ENCODE results near the gene ANKRD40CL. TPM values are rescaled to one million over a fixed set of nuclear protein-coding genes. Genes with fewer than 3 reads are reported as not detected.

ANKRD40CL gene
- total RNA-seq, 1 donor from 2014 or later, result not detected

- Mint-ChIP-seq H3K36me3 (ENCODE audit: unreplicated experiment) (no peaks in the 10 kb centered on the region), H3K4me1 (ENCODE audit: low read depth, unreplicated experiment) (peaks cover 9% of the 10 kb centered on the region), H3K27ac (ENCODE audit: unreplicated experiment) (no peak overlapping the region), H3K27me3 (ENCODE audit: unreplicated experiment) (peaks cover 2% of the 10 kb centered on the region), H3K4me3 (ENCODE audit: unreplicated experiment) (no peak overlapping the region), H3K9me3 (ENCODE audit: unreplicated experiment) (peaks cover 2% of the 10 kb centered on the region)
- no peak for DNase-seq
- TF ChIP-seq CTCF (IDR thresholded peaks at IDR 0.05; ENCODE audit: partially characterized antibody, unreplicated experiment), result no peak
Observed at GRCh38 chr17:50792132-50792531, 24.8 kb upstream of the ANKRD40CL start.

- H3K4me1 Mint-ChIP-seq (ENCODE audit: low read depth, unreplicated experiment), result peaks cover 13% of the 10 kb centered on the region
- H3K9me3 Mint-ChIP-seq (ENCODE audit: unreplicated experiment), result peaks cover 3% of the 10 kb centered on the region
- H3K36me3 Mint-ChIP-seq (ENCODE audit: unreplicated experiment), result no peaks in the 10 kb centered on the region
- DNase-seq, result no peak
- no peak for TF ChIP-seq CTCF (IDR thresholded peaks at IDR 0.05; ENCODE audit: partially characterized antibody, unreplicated experiment)
- H3K4me3 Mint-ChIP-seq (ENCODE audit: unreplicated experiment), result no peak overlapping the region
- H3K27ac Mint-ChIP-seq (ENCODE audit: unreplicated experiment), result no peak overlapping the region
- peaks cover 2% of the 10 kb centered on the region for H3K27me3 Mint-ChIP-seq (ENCODE audit: unreplicated experiment)
Observed at GRCh38 chr17:50790618-50791017, 23.3 kb upstream of the ANKRD40CL start.

GRCh38 chr17:50787106-50787505, 19.8 kb upstream of the ANKRD40CL start:
- H3K27ac Mint-ChIP-seq (ENCODE audit: unreplicated experiment), result peak overlapping the region; percentile 17
- peaks cover 4% of the 10 kb centered on the region for H3K27me3 Mint-ChIP-seq (ENCODE audit: unreplicated experiment)
- no peak for TF ChIP-seq CTCF (IDR thresholded peaks at IDR 0.05; ENCODE audit: partially characterized antibody, unreplicated experiment)
- no peak overlapping the region for H3K4me3 Mint-ChIP-seq (ENCODE audit: unreplicated experiment)
- no peak for DNase-seq
- H3K4me1 Mint-ChIP-seq (ENCODE audit: low read depth, unreplicated experiment), result peaks cover 10% of the 10 kb centered on the region
- peaks cover 3% of the 10 kb centered on the region for H3K9me3 Mint-ChIP-seq (ENCODE audit: unreplicated experiment)
- no peaks in the 10 kb centered on the region for H3K36me3 Mint-ChIP-seq (ENCODE audit: unreplicated experiment)

GRCh38 chr17:50785946-50786570, 18.7 kb upstream of the ANKRD40CL start:
- H3K9me3 Mint-ChIP-seq (ENCODE audit: unreplicated experiment), result peaks cover 3% of the 10 kb centered on the region
- no peak overlapping the region for H3K27ac Mint-ChIP-seq (ENCODE audit: unreplicated experiment)
- peaks cover 4% of the 10 kb centered on the region for H3K27me3 Mint-ChIP-seq (ENCODE audit: unreplicated experiment)
- H3K4me3 Mint-ChIP-seq (ENCODE audit: unreplicated experiment), result no peak overlapping the region
- H3K4me1 Mint-ChIP-seq (ENCODE audit: low read depth, unreplicated experiment), result peaks cover 10% of the 10 kb centered on the region
- TF ChIP-seq CTCF (IDR thresholded peaks at IDR 0.05; ENCODE audit: partially characterized antibody, unreplicated experiment), result no peak
- H3K36me3 Mint-ChIP-seq (ENCODE audit: unreplicated experiment), result no peaks in the 10 kb centered on the region
- no peak for DNase-seq

- DNase-seq, result no peak
- Mint-ChIP-seq H3K4me3 (ENCODE audit: unreplicated experiment) (no peak overlapping the region), H3K27ac (ENCODE audit: unreplicated experiment) (no peak overlapping the region), H3K4me1 (ENCODE audit: low read depth, unreplicated experiment) (peaks cover 9% of the 10 kb centered on the region), H3K27me3 (ENCODE audit: unreplicated experiment) (peaks cover 4% of the 10 kb centered on the region), H3K36me3 (ENCODE audit: unreplicated experiment) (no peaks in the 10 kb centered on the region), H3K9me3 (ENCODE audit: unreplicated experiment) (peaks cover 2% of the 10 kb centered on the region)
- no peak for TF ChIP-seq CTCF (IDR thresholded peaks at IDR 0.05; ENCODE audit: partially characterized antibody, unreplicated experiment)
Observed at GRCh38 chr17:50785126-50785525, 17.8 kb upstream of the ANKRD40CL start.

All from glutamatergic neuron (in vitro differentiated cells).